ENCODE measurements around the gene GALT. TPM values are rescaled to one million over a fixed set of nuclear protein-coding genes. Genes with fewer than 3 reads are reported as not detected.
"Not testable (repeated sequence)": the region's sequence is repeated elsewhere in the genome, so short reads cannot be mapped to it uniquely, and the experiment has no call there.

GALT gene
- total RNA-seq, 1 donor from 2014 or later = 14.6 TPM

DNA sequence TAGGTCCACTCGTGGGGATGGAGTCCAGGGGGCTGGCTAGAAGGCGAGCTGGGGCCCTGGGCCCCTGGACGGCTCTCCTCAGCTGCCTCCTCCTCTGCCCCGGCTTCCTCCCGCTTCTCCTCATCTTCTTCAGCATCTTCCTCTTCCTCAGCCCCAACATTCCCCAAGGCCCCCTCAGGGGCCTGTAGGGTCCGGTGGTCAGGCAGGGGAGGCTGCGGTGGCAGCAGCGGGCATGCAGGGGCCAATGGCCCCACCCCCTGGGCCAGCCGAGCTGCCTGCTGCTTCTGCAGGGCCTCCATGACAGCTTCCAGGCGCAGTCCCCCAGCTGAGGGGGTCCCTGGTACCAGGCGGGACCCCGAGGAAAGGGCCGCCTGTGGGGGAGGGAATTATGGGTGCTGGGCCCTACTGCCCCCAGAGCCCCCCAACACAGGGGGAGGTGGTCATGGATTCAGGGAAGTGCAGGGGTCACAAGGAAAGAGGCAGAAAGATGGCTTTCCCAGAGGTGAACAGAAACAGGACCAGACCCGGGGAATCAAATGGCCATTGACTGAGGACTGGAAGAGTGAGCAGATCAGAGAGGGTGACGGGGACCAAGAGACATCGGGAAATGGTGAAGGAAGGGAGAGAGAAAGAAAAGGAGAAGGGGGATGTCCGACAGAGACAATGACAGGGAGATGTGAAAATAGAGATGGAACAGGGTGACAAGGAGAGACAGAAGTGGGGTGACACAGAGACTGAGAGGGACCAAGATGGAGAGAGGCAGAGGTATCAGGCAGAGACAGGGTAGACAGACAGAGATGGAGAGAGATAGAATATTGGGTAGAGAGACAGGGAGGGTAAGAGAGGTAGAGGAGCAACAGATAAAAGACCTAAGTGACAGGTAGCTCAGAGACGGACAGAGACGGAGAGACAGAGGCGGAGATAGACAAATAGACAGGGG is 18.5 kb upstream of the GALT start:
- ATAC-seq = no peak

DNA sequence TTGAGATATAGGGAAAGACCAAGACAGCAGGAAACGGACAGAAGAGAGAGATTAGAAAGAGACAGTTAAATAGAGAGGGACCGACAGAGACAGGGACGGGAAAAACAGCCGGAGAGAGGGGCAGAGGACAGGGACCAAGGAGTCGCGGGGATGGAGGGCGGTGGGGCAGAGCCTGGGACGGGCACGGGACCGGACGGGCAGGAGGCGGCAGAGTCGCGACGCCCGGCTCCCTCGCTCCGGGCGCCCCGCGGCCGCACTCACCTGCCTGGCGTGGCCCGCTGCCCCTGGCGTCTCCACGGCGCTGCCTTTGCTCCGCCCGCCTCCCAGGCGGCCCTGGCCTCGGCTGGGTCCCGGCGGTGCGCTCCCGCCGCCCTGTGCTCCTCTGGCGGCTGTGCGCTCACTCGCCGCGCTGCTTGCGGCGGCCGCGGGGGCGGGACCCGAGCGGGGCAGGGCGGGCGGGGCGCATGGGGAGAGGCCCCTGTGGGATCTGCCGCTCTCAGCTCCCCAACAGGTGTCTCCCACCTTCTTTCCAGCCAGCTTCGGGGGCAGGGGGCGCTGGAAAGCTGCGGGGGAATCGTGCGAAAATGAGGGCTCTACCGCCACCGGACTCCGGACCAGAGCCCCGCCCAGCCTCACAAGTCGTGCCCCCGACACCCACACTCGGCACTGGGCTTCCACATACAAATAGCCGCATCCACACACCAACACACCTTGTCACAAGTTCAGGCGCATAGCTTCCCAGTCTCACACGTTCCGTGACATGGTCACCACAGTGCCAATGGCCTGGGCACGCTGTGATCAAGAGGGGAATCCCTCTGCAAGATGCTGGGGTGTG is 17.6 kb upstream of the GALT start, which contains the start of gene ARID3C:
ARID3C (minus strand) TSS at position 411 of the 835 bp plus-strand sequence. CDS start 1,052 bp downstream, outside the sequence.
- ATAC-seq = peak; percentile 66

DNA sequence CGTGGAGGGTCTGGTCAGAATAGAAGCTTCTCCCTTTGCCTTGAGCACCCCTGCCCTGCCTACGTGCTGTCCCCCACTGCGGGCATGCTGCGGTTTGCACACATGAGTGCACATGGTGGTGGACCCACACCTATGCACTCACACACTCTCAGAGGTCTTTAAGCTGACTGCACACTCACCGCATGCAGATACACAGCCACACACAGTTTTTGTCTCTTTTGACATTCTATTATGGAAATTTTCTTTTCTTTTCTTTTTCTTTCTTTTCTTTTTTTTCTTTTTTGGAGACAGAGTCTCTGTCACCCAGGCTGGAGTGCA is 17.0 kb upstream of the GALT start:
- ATAC-seq = no peak

DNA sequence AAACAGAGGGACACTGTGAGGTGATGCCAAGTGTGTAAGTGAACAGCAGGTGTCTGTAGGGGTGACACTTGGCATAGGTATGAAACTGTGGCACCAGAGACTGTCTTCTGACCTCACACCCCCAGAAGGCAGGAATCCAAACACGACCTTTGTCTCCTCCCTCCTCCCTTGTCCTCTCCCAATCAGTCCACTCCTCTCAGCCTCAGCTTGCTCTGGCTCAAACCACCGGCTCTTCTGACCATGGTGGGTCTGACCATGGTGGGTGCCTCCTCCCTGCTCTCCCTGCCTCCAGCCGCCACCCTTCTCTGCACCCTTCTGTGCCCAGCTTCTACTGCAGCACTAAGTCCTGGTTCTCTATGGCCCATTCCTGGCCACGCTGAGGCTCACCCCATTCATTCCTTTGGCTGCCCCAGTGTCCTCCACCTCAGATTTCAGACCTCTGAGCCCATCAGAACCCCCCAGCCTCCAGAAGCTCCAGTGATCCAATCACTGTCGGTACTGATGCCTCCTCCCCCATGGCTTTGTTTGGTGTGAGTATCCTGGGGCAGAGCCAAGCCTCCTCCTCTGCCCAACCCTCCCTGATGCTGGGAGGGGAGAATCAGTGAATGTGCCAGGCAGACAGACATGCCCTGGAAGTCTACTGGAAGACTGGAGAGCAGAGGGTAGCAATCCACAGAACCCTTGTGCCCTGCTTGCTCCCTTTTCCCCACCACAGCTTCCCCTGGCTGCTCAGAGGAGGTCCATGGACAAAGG is 15.9 kb upstream of the GALT start:
- ATAC-seq = peak; percentile 42

DNA sequence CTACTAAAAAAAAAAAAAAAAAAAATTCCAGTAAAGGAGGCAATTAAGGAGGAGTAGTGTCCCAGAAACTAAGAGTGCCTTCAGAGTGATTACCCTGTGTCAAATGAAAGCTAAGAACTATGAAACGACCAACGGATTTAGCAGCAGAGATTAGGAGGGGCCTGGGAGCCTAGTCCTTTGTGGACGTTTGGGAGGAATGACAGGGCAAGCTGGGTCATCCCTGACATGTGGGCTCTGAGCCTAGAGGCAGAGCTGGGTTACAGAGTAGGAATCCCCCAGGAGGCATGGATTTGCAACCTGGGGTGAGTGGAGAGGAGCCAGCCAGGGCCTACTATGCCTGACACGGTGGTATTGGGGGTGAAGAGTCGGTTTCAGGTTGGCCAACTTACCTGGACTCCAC is 13.3 kb upstream of the GALT start:
- ATAC-seq = no peak

DNA sequence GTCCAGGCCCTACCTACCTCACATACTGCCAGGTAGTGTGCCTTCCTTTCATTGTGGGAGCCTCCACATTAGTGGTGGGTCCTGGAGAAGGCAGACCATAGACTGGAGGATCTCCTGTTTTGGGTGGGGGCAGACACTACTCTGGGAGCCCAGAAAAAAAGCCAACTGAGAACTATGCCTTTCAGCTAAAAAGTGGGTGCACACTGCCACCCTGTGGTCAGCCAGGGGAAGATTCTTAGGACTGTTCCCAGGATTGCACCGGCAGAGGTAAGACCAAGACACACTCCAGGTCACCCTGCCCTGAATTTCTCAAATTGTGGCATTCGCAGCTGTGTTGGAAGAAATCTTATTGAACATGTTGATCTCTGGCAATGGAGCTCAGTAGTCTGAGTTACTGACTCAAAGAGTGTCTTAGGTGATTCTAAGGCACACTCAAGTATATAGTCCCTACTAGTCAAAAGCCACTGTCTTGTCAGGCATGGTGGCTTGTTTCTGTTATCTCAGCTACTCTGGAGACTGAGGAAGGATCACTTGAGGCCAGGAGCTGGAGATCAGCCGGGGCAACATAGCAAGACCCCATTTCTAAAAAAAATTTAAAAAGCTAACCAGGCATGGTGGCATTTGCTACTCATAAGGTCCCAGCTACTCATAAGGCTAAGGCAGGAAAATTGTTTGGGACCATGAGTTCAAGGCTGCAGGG is 12.5 kb upstream of the GALT start:
- ATAC-seq = peak; percentile 43

DNA sequence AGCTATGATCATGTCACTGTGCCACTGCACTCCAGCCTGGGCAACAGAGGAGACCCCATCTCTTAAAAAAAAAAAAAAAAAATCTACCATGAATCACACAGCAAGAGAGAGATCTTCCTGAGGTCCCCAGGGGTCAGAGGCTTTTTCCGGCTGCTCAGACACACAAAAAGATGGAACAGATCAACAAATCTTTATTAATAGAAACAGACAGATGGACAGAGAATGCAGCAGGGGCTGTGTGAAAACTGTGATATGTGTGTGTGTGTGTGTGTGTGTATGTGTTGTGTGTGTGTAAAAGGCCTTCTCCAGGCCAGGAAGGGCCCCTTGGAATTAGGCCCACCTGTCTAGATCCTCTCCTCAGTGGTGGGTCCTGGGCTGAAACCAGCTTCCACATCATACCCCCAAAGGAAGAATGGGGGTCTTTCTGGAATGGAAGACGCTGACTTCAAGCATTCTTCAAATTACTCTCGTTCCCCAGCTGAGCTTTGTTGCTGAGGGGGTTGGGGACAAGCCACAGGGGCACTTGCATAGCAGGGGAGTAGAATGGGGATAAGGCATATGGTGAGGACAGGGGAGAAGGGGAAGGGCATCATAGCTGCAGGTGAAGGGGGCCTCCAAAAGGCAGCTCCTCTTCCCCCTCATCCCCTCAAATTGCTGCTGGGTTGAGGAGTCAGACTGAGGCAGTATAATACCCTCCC is 11.8 kb upstream of the GALT start:
- ATAC-seq = no peak

DNA sequence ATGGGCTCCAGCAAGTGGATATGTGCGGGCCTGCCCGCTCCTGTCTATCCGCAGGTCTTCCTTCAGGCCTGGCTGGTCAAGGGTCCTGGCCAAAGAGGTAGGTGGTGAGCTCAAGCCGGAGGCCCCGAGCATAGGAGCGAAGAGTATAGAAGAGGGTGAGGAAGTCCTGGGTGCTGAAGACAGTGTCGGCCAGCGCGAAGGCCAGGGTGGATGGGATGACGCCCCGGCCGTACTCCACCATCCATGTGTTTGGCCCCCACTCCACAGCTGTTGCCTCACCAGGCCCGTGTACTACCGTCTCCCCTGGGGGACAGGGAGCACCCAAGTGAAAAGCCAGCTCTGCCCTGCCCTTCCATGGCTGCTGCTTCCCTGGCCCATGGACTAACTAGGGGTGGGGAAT is 10.9 kb upstream of the GALT start:
- no peak for ATAC-seq

DNA sequence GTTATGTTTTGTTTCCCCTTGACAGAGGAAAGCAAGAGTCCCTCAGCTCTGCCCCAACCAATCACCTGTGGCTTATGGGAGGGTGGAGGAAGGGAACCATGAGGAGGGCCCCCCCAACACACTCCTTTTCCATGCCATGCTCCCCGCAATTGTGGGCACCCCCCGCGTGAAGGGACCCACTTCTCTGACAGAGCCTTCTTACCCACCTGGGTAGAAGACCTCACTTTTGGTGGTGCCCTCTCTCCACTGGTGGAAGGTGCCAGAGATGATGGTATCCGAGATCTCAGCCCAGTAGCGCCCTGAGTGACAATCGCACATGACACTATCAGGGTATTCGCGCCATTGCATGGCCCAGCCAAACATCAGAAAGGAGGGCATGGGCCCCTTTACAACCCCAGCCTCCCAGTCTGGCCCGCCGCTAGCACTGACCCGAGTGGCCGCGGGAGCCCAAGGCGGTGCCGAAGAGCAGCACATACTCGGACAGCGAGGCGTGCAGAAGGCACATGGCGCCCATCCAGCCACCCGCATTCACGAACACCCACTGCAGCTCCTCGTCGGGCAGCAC is 9.6 kb upstream of the GALT start:
- peak; percentile 31 for ATAC-seq

DNA sequence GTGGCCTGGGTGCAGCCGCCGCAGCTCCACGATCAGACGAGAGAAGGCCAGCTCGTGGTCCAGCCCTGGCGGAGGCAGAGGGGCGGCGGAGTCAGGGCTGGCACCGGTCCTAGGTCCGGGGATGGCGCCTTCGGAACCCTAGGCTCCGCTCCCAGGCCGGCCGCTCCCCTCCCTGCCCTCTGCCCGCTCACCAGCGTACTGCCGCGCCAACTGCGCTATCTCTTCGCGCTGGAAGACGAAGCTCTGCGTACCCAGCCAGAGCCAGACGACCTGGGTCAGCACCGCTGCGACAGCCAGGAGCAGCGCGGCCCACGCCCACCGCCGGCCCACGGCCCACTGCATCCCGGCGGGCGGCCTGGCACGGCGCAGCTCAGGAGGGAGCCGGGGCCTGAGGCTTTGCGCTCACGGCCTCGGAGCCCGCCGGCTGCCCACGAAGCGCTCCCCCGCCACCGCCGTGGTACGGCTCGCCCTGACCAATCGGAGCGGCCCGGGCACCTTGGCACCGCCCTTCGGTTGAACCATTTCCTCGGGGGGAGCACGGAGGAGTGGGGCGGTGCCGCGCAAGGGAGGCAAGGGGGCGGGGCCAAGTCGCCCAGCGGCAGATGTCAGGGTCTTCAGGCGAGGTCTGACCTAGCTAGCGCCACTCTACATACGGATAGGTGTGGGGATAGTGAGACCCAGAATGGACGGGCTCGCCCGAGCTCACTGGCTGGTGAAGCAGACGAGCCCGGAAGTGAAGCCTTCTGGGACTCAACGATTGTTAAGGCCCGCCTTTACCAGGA is 8.9 kb upstream of the GALT start, which contains the start of gene SIGMAR1:
SIGMAR1 (minus strand) TSS at position 432 of the 782 bp plus-strand sequence; CDS start at position 342, 90 bp downstream.
- ATAC-seq = peak; percentile 97

DNA sequence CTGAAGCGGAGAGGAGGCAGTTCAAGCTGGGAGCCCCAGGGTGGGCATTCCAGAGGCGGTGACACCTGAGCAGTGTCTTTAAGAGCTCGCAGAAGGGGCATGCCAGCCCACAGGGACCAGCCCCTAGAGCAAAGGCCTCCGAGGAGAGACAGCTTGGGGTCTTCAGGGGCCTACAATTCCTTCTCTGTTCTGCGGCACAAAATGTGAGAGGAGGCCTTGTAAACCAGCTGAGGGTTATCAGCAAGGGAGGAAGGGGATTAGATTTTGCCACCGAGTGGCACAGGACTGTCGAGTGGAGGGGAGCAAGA is 8.4 kb upstream of the GALT start:
- ATAC-seq = no peak

DNA sequence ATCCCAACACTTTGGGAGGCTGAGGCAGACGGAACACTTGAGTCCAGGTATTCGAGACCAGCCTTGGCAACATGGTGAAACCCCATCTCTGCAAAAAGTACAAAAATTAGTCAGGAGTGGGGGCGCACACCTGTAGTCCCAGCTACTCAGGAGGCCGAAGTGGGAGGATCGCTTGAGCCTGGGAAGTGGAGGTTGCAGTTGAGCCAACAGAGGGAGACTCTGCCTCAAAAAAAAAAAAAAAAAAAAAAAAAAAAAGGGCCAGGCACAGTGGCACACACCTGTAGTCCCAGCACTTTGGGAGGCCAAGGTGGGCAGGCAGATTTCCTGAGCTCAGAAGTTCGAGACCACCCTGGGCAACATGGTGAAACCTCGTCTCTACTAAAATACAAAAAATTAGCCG is 7.2 kb upstream of the GALT start:
- ATAC-seq = not testable (repeated sequence)

DNA sequence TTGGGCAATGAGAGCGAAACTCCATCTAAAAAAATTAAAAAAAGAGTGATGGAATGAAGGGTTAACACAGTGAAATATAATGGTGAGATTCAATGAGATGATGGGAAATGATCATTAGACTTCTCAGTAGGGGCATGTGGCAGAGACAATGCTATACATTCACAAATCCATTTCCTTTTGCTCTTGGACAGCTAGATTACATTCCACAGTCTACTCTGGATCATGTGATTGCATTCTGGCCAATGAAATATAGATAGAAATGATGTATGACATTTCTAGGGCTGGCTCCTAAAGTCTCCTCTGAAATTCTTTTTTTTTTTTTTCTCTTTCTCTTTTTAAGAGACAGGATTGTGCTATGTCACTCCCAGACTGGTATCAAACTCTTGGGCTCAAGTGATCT is 3.8 kb upstream of the GALT start:
- no peak for ATAC-seq

DNA sequence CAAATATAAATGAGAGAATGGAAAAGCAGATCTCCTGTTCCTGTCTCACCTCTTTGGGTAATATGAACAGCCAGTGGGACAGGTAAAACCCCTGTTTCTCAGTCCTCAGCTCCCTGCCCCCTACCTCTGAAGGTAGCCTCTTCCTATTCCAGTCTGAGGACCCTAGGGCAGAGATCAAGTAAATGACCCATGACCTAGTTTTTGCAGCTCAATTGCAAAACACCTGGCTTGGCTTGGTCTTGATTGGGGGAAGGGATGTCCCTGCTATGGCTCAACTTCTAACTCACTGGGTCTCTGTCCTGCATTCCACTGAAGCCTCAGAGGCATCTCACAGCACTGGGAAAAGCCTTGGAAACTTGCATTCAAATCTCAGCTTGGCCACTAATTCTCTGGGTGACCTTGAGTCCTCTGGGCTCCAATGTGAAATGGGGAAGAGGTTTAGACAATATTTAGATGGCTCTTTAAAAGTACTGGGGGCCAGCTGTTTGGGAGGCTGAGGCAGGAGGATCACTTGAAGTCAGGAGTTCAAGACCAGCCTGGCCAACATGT is 1.6 kb upstream of the GALT start:
- ATAC-seq = no peak

DNA sequence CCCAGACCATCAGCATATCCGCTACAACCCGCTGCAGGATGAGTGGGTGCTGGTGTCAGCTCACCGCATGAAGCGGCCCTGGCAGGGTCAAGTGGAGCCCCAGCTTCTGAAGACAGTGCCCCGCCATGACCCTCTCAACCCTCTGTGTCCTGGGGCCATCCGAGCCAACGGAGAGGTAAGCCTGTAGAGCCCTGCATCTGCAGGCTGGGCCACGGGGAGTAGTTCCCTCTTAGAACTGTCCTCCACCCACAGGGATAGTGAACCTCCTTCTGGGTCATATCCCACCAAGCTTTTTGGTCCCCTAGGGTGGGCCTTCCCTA is 569 bp downstream of the GALT start:
- peak; percentile 6 for ATAC-seq

DNA sequence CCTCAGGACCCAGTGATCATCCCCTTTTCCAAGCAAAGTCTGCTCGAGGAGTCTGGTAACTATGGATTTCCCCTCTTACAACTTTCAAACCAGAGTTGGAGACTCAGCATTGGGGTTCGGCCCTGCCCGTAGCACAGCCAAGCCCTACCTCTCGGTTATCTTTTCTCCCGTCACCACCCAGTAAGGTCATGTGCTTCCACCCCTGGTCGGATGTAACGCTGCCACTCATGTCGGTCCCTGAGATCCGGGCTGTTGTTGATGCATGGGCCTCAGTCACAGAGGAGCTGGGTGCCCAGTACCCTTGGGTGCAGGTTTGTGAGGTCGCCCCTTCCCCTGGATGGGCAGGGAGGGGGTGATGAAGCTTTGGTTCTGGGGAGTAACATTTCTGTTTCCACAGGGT is 1.2 kb downstream of the GALT start:
- ATAC-seq = no peak

DNA sequence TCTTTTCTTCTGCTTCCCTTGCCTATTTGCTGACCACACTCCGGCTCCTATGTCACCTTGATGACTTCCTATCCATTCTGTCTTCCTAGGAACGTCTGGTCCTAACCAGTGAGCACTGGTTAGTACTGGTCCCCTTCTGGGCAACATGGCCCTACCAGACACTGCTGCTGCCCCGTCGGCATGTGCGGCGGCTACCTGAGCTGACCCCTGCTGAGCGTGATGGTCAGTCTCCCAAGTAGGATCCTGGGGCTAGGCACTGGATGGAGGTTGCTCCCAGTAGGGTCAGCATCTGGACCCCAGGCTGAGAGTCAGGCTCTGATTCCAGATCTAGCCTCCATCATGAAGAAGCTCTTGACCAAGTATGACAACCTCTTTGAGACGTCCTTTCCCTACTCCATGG is 2.2 kb downstream of the GALT start:
- no peak for ATAC-seq

DNA sequence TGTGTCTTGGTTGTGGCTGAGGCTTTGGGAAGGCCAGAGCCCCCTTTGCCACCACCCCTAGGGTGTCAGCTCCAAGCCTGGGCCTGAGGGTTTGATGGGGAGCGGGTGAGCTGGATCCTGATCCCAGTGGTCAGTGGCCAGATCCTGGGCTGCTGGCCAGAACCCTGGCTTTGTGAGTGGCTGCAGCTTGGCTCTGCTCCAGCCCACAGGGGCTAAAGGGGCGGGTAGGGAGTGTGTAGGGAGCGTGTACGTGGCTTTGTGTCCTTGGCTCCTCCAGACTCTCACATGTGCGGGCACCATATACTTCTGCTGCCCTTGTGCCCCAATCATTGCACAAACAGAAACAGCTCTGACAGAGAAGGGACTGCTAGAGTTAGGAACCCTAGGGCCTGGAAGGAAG is 4.3 kb downstream of the GALT start:
- ATAC-seq = no peak

DNA sequence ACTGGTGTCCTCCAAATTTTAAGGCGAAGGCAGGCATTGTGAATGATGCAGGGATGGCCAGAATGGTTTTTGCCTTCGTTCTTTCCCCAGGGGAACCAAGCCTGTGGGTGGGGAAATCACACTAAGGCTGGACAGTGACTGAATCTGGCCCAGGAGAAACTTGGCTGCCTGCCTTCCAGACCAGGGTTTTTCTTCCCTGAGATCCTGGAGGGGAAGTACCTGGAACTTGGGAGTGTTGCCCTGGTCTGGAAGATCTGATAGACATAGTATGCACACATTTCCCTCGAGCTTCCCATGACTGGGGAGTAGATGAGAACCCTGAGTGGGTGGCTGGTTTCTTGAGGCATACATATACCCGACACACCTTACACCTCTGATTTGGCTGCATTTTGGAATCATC is 4.8 kb downstream of the GALT start:
- ATAC-seq = no peak

DNA sequence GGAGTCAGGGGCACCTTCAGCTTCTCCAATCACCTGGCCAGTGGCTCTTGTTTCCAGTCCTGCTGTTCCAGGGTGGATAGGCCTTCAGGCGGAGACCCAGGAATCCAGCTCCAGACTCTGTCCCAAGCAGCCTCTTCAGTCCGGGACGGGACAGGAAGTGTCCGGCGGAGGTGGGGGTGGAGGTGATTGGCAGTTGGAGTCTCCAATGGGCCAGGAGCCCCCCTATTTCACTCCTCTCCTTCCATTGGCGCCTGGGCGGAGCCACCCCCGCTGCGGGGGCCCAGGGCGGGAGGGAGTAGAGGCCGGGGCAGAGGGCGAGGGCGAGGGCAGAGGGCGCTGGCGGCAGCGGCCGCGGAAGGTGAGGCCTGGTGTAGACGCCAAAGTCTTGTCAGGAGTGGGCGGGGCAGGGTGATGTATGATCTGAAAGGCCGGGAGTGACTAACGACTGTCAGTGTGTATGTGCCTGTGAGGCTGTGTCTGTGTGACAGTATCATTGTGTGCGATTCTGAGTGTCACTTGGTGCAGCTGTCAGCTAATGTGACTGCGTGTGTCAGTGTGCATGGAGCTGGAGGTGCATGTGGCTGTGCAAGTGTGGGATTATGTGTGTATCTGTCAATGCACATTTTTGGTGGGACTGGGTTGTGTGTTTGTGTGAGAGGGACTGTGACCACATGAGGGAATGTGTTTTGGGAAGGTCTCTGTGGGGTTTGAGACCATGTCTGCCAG is 5.6 kb downstream of the GALT start, which contains the start of gene IL11RA:
IL11RA (plus strand) TSS at position 310 of the 726 bp plus-strand sequence. CDS start 3,033 bp downstream, outside the sequence.
- ATAC-seq = peak; percentile 89
